HTERT RPE-1 (cell line): ENCODE measurements around the gene KCNK15.
"Not testable (repeated sequence)": the region's sequence is repeated elsewhere in the genome, so short reads cannot be mapped to it uniquely, and the experiment has no call there.

Experiments
- in situ Hi-C: fragments of 300-500 bp; cut with MboI; formaldehyde crosslinking; loops from 4 replicates; pipeline ENCODE4 v1.14.3; 2020; ENCODE audit warnings: low sequenced_read_pairs

The KCNK15 gene

GRCh38 chr20:44745598-44746366 is at the start of gene KCNK15:
Gene KCNK15, plus strand, starts transcription at chr20:44745865. Its CDS starts 46 bp downstream, at chr20:44745911.
- in situ Hi-C loops: no loop called here

GRCh38 chr20:44696315-44696714 is 49.4 kb upstream of the KCNK15 start:
- in situ Hi-C loops: no loop called here

- in situ Hi-C loops: not testable (repeated sequence)
Measured at GRCh38 chr20:44697041-44697440, 48.6 kb upstream of the KCNK15 start.

- in situ Hi-C loops: no loop called here
Measured at GRCh38 chr20:44698351-44698750, 47.3 kb upstream of the KCNK15 start.

GRCh38 chr20:44700306-44700705 is 45.4 kb upstream of the KCNK15 start:
- in situ Hi-C loops: no loop called here

- in situ Hi-C loops: no loop called here
Measured at GRCh38 chr20:44701118-44701857, 44.4 kb upstream of the KCNK15 start.

- in situ Hi-C loops: no loop called here
Measured at GRCh38 chr20:44701858-44702256, 43.8 kb upstream of the KCNK15 start.

GRCh38 chr20:44702776-44703175 is 42.9 kb upstream of the KCNK15 start:
- in situ Hi-C loops: no loop called here

GRCh38 chr20:44703183-44703925 is 42.3 kb upstream of the KCNK15 start:
- in situ Hi-C loops: no loop called here

GRCh38 chr20:44703956-44704488 is 41.6 kb upstream of the KCNK15 start:
- in situ Hi-C loops: no loop called here

GRCh38 chr20:44704551-44704971 is 41.1 kb upstream of the KCNK15 start:
- in situ Hi-C loops: no loop called here

- in situ Hi-C loops: no loop called here
Measured at GRCh38 chr20:44705364-44706094, 40.1 kb upstream of the KCNK15 start.

- in situ Hi-C loops: no loop called here
Measured at GRCh38 chr20:44706301-44707017, 39.2 kb upstream of the KCNK15 start.

GRCh38 chr20:44707018-44707579 is 38.6 kb upstream of the KCNK15 start:
- in situ Hi-C loops: no loop called here

- in situ Hi-C loops: no loop called here
Measured at GRCh38 chr20:44709380-44709779, 36.3 kb upstream of the KCNK15 start.

- in situ Hi-C loops: no loop called here
Measured at GRCh38 chr20:44709797-44710196, 35.9 kb upstream of the KCNK15 start.

- in situ Hi-C loops: no loop called here
Measured at GRCh38 chr20:44711237-44711636, 34.4 kb upstream of the KCNK15 start.

GRCh38 chr20:44714102-44714700 is 31.5 kb upstream of the KCNK15 start:
- in situ Hi-C loops: no loop called here
